A673 (cell line): ENCODE data around the gene NOS1AP. TPM values are rescaled to one million over a fixed set of nuclear protein-coding genes. Genes with fewer than 3 reads are reported as not detected.

ENCODE experiments used
- BruUV-seq: library from RNA; stranded (reverse); fragments of 400-500 nt; replicated peaks from 2 replicates; lab custom pipeline; 2021; lab: Mats Ljungman, UMichigan
- CTCF ChIA-PET: fragments of 300-600 bp; sonication (Branson Sonifier 250); formaldehyde crosslinking; loops from one replicate; lab custom pipeline; 2022; ENCODE audit warnings: antibody characterized with exemption; lab: Charles Lee
- POLR2A ChIA-PET: fragments of 300-600 bp; sonication (Branson Sonifier 250); formaldehyde crosslinking; loops from one replicate; lab custom pipeline; 2022; ENCODE audit warnings: antibody characterized with exemption; ENCODE audit not compliant: low non-redundant PET; lab: Charles Lee
- DNase-seq: peaks from one replicate; pipeline ENCODE4 v3.0.0-alpha.2; 2015; ENCODE audit warnings: low spot score
- H3K27ac ChIP-seq: fragments of 200-600 bp; sonication (generic); 2 replicates; pipeline ENCODE4 v1.5.1; 2016; ENCODE audit warnings: mixed run types, low read depth, mild to moderate bottlenecking, mixed read lengths, antibody characterized with exemption, low read length; ENCODE audit not compliant: poor library complexity, severe bottlenecking
- H3K27me3 ChIP-seq: fragments of 200-600 bp; sonication (generic); replicated peaks from 2 replicates; pipeline ENCODE4 v1.6.1; 2017; ENCODE audit warnings: mixed run types, low read depth, mild to moderate bottlenecking, mixed read lengths, antibody characterized with exemption, low read length; ENCODE audit not compliant: insufficient read depth, poor library complexity
- H3K36me3 ChIP-seq: fragments of 200-600 bp; sonication (generic); 2 replicates; pipeline ENCODE4 v1.6.1; 2016; ENCODE audit warnings: mixed run types, mild to moderate bottlenecking, mixed read lengths, antibody characterized with exemption, low read length; ENCODE audit not compliant: insufficient read depth, poor library complexity, severe bottlenecking
- H3K4me1 ChIP-seq: fragments of 200-600 bp; sonication (generic); 2 replicates; pipeline ENCODE4 v1.6.1; 2017; ENCODE audit warnings: mixed run types, mild to moderate bottlenecking, mixed read lengths, antibody characterized with exemption, low read length; ENCODE audit not compliant: insufficient read depth, poor library complexity, severe bottlenecking
- H3K4me3 ChIP-seq: fragments of 200-600 bp; sonication (generic); 2 replicates; pipeline ENCODE4 v1.5.1; 2016; ENCODE audit warnings: low read depth, mixed run types, mild to moderate bottlenecking, mixed read lengths, low read length; ENCODE audit not compliant: poor library complexity, severe bottlenecking
- H3K9me3 ChIP-seq: fragments of 200-600 bp; sonication (generic); 2 replicates; pipeline ENCODE4 v1.6.1; 2016; ENCODE audit warnings: mixed run types, low read depth, mild to moderate bottlenecking, mixed read lengths, antibody characterized with exemption, low read length; ENCODE audit not compliant: poor library complexity, severe bottlenecking
- CTCF ChIP-seq: fragments of 300-800, 200-600 bp; sonication (generic); conservative IDR thresholded peaks from 2 replicates; pipeline ENCODE4 v1.5.1; 2017; ENCODE audit warnings: low read depth, mild to moderate bottlenecking, antibody characterized with exemption, low read length, moderate library complexity, mixed read lengths
- EZH2 ChIP-seq: fragments of 200-600 bp; sonication (generic); IDR thresholded peaks from 2 replicates; pipeline ENCODE4 v1.6.1; 2017; ENCODE audit warnings: borderline replicate concordance, low read depth, mild to moderate bottlenecking, mixed read lengths, antibody characterized with exemption, low read length; ENCODE audit not compliant: poor library complexity, severe bottlenecking
- intact Hi-C: fragments of 100-400 bp; cut with micrococcal nuclease; formaldehyde crosslinking; loops from one replicate; pipeline ENCODE4 v1.10.0; 2022; ENCODE audit not compliant: unreplicated experiment
- total RNA-seq: library from RNA; stranded (reverse); gene quantifications from 2 replicates; pipeline ENCODE4 v1.2.3, GENCODE V29; 2021

Gene NOS1AP
- total RNA-seq, 1 experiment from 2014 or later: 28.0 TPM

- CTCF ChIA-PET: no interaction called here
- no TSS peak for BruUV-seq
These were observed 78.3 kb downstream of the NOS1AP start for GRCh38 chr1:162147760-162148159.

GRCh38 chr1:162150112-162150511 lies 80.6 kb downstream of the NOS1AP start:
- DNase-seq: no peak
- H3K9me3 ChIP-seq: no peaks in the 10 kb centered on the region
- BruUV-seq: no TSS peak
- intact Hi-C loops: no loop called here
- no peaks in the 10 kb centered on the region for H3K27me3 ChIP-seq
- TF ChIP-seq EZH2 (no peak), CTCF (no peak)
- CTCF ChIA-PET: no interaction called here
- no peaks in the 10 kb centered on the region for H3K36me3 ChIP-seq
- H3K27ac ChIP-seq: no peak overlapping the region
- peaks cover 44% of the 10 kb centered on the region for H3K4me1 ChIP-seq
- POLR2A ChIA-PET: no interaction called here
- H3K4me3 ChIP-seq: no peak overlapping the region

More at GRCh38 chr1:162147760-162148159, 78.3 kb downstream of the NOS1AP start:
- H3K4me1 ChIP-seq: peaks cover 60% of the 10 kb centered on the region
- H3K4me3 ChIP-seq: no peak overlapping the region
- H3K27ac ChIP-seq: no peak overlapping the region
- H3K9me3 ChIP-seq: no peaks in the 10 kb centered on the region
- POLR2A ChIA-PET: interaction anchor here (0.7 kb wide), 2 partner anchors 35 to 103 kb away, joined by 3 to 6 read pairs; no protein-coding TSS in a partner anchor
- no peaks in the 10 kb centered on the region for H3K36me3 ChIP-seq
- intact Hi-C loops: loop anchor here (5.0 kb wide), 2 partner anchors 130 to 245 kb away; no protein-coding TSS in a partner anchor
- no peak for TF ChIP-seq CTCF
- TF ChIP-seq EZH2: no peak
- H3K27me3 ChIP-seq: no peaks in the 10 kb centered on the region
- DNase-seq: no peak

- Histone ChIP-seq H3K9me3 (no peaks in the 10 kb centered on the region), H3K27ac (no peak overlapping the region), H3K4me1 (peaks cover 26% of the 10 kb centered on the region), H3K4me3 (no peak overlapping the region), H3K36me3 (no peaks in the 10 kb centered on the region), H3K27me3 (no peaks in the 10 kb centered on the region)
- POLR2A ChIA-PET: no interaction called here
- DNase-seq: no peak
- intact Hi-C loops: no loop called here
- CTCF ChIA-PET: no interaction called here
- no peak for TF ChIP-seq CTCF
- no peak for TF ChIP-seq EZH2
- no TSS peak for BruUV-seq
These were observed 82.7 kb downstream of the NOS1AP start for GRCh38 chr1:162151900-162152829.
